ENCODE measurements around the gene KRT40. TPM values are rescaled to one million over a fixed set of nuclear protein-coding genes. Genes with fewer than 3 reads are reported as not detected.
A peak's percentile ranks its signal among the peaks of the same experiment; 100 is the strongest.

The KRT40 gene
- polyA plus RNA-seq, 3 donors: not detected

GRCh38 chr17:40949418-40949817 is 34.7 kb downstream of the KRT40 start:
- Histone ChIP-seq H3K9me3 (replicated peaks in 1 of 2; ENCODE audit: control insufficient read depth in 1 of 2, insufficient read depth in 1 of 2, low read length in 2 of 2) (no peaks in the 10 kb centered on the region), H3K27me3 (ENCODE audit: control insufficient read depth in 2 of 2, insufficient read depth in 2 of 2, low read length in 2 of 2) (peaks cover 17 to 24% of the 10 kb centered on the region in 2 donors), H3K27ac (ENCODE audit: low read depth in 1 of 2, low read length in 2 of 2) (no peak overlapping the region), H4K20me1 (ENCODE audit: insufficient read depth, low read length) (no peaks in the 10 kb centered on the region), H3K4me3 (replicated peaks in 1 of 3; ENCODE audit: low read depth in 2 of 3, low read length in 3 of 3) (no peak overlapping the region), H2AFZ (ENCODE audit: insufficient read depth, low read depth, low read length, poor library complexity, severe bottlenecking) (no peak overlapping the region), H3K36me3 (replicated peaks in 1 of 2; ENCODE audit: control insufficient read depth in 1 of 2, insufficient read depth in 2 of 2, low read length in 2 of 2) (no peaks in the 10 kb centered on the region), H3K9ac (ENCODE audit: insufficient read depth, low read length, poor library complexity, severe bottlenecking) (no peak overlapping the region), H3K79me2 (ENCODE audit: insufficient read depth, low read length) (no peaks in the 10 kb centered on the region), H3K4me2 (replicated peaks; ENCODE audit: extremely low read depth, low read length, poor library complexity, severe bottlenecking) (no peak overlapping the region), H3K4me1 (ENCODE audit: control insufficient read depth in 1 of 2, insufficient read depth in 2 of 2, low read length in 2 of 2) (peaks cover 0 to 9% of the 10 kb centered on the region in 2 donors)
- no peak overlapping the region for H3K27ac Mint-ChIP-seq
- H3K9me3 Mint-ChIP-seq: peaks cover 0 to 2% (median 0%) of the 10 kb centered on the region in 7 donors
- intact Hi-C loops (cut with micrococcal nuclease): no loop called here
- no peak for DNase-seq
- peak overlapping the region in 1 of 2 donors; percentile 8 for H3K4me3 Mint-ChIP-seq
- peaks cover 8% of the 10 kb centered on the region for H3K4me1 Mint-ChIP-seq
- no peak for TF ChIP-seq CTCF (IDR thresholded peaks at IDR 0.05)
- peaks cover 33 to 59% (median 35%) of the 10 kb centered on the region in 3 donors for H3K27me3 Mint-ChIP-seq (ENCODE audit: low read depth in 3 of 3)
- H3K36me3 Mint-ChIP-seq: no peaks in the 10 kb centered on the region
- WGBS (ENCODE audit: insufficient coverage): 62% methylated on average over 9 of the region's 10 CpGs

GRCh38 chr17:40947929-40948328 is 36.2 kb downstream of the KRT40 start:
- Histone ChIP-seq H4K20me1 (ENCODE audit: insufficient read depth, low read length) (no peaks in the 10 kb centered on the region), H3K9ac (ENCODE audit: insufficient read depth, low read length, poor library complexity, severe bottlenecking) (no peak overlapping the region), H3K79me2 (ENCODE audit: insufficient read depth, low read length) (no peaks in the 10 kb centered on the region), H3K9me3 (replicated peaks in 1 of 2; ENCODE audit: control insufficient read depth in 1 of 2, insufficient read depth in 1 of 2, low read length in 2 of 2) (no peaks in the 10 kb centered on the region), H3K4me2 (replicated peaks; ENCODE audit: extremely low read depth, low read length, poor library complexity, severe bottlenecking) (no peak overlapping the region), H3K36me3 (replicated peaks in 1 of 2; ENCODE audit: control insufficient read depth in 1 of 2, insufficient read depth in 2 of 2, low read length in 2 of 2) (no peaks in the 10 kb centered on the region), H2AFZ (ENCODE audit: insufficient read depth, low read depth, low read length, poor library complexity, severe bottlenecking) (no peak overlapping the region), H3K4me3 (replicated peaks in 1 of 3; ENCODE audit: low read depth in 2 of 3, low read length in 3 of 3) (no peak overlapping the region), H3K27ac (ENCODE audit: low read depth in 1 of 2, low read length in 2 of 2) (no peak overlapping the region), H3K27me3 (ENCODE audit: control insufficient read depth in 2 of 2, insufficient read depth in 2 of 2, low read length in 2 of 2) (peaks cover 17 to 25% of the 10 kb centered on the region in 2 donors), H3K4me1 (ENCODE audit: control insufficient read depth in 1 of 2, insufficient read depth in 2 of 2, low read length in 2 of 2) (peaks cover 0 to 7% of the 10 kb centered on the region in 2 donors)
- intact Hi-C loops (cut with micrococcal nuclease): no loop called here
- DNase-seq: no peak
- H3K27me3 Mint-ChIP-seq (ENCODE audit: low read depth in 3 of 3): peaks cover 30 to 48% (median 33%) of the 10 kb centered on the region in 3 donors
- H3K9me3 Mint-ChIP-seq: peaks cover 0 to 4% (median 0%) of the 10 kb centered on the region in 7 donors
- 57% methylated on average over 1 of the region's 2 CpGs for WGBS (ENCODE audit: insufficient coverage)
- peak overlapping the region in 1 of 2 donors; percentile 28 for H3K4me3 Mint-ChIP-seq
- no peak for TF ChIP-seq CTCF (IDR thresholded peaks at IDR 0.05)
- H3K27ac Mint-ChIP-seq: no peak overlapping the region
- no peaks in the 10 kb centered on the region for H3K36me3 Mint-ChIP-seq
- peaks cover 6% of the 10 kb centered on the region for H3K4me1 Mint-ChIP-seq
